Fibroblast of lung (primary cell): ENCODE results near the gene TP63. TPM values are rescaled to one million over a fixed set of nuclear protein-coding genes. Genes with fewer than 3 reads are reported as not detected.

Experiments
- DNase-seq, 2 donors: peaks; one replicate each; pipeline versions ENCODE4 v3.0.0 to v3.0.0-alpha.2; 2010; ENCODE audit warnings: low read depth in 2 of 2
- H2AFZ ChIP-seq: 2 replicates; pipeline ENCODE4 v1.5.1; 2012; ENCODE audit warnings: low read length, control low read depth, inconsistent platforms
- H3K27ac ChIP-seq: 2 replicates; pipeline ENCODE4 v1.5.1; 2011; ENCODE audit warnings: low read length, control low read depth; ENCODE audit not compliant: insufficient read depth
- H3K27me3 ChIP-seq: 2 replicates; pipeline ENCODE4 v1.5.1; 2011; ENCODE audit warnings: mild to moderate bottlenecking, low read length; ENCODE audit not compliant: control insufficient read depth, insufficient read depth
- H3K36me3 ChIP-seq: 2 replicates; pipeline ENCODE4 v1.5.1; 2011; ENCODE audit warnings: low read length; ENCODE audit not compliant: control insufficient read depth, insufficient read depth
- H3K4me1 ChIP-seq: 2 replicates; pipeline ENCODE4 v1.5.1; 2011; ENCODE audit warnings: low read length; ENCODE audit not compliant: control insufficient read depth, insufficient read depth; ENCODE audit errors: extremely low read depth
- H3K4me2 ChIP-seq: 2 replicates; pipeline ENCODE4 v1.5.1; 2011; ENCODE audit warnings: low read length, control low read depth; ENCODE audit not compliant: insufficient read depth; ENCODE audit errors: extremely low read depth
- H3K4me3 ChIP-seq, 4 experiments: fragments of 200-600 bp in 1 of 4; sonication (generic) in 1 of 4; replicated peaks in 1 of 4; 2 replicates each; pipeline ENCODE4 v1.5.1; 2011 to 2016; ENCODE audit warnings: low read length in 4 of 4, low read depth in 3 of 4, mild to moderate bottlenecking in 3 of 4, control low read depth in 2 of 4, inconsistent platforms in 1 of 4, mixed read lengths in 1 of 4; ENCODE audit not compliant: insufficient read depth in 1 of 4; ENCODE audit errors: control extremely low read depth in 1 of 4
- H3K79me2 ChIP-seq: 2 replicates; pipeline ENCODE4 v1.5.1; 2012; ENCODE audit warnings: mild to moderate bottlenecking, low read length, inconsistent platforms; ENCODE audit not compliant: control insufficient read depth, insufficient read depth
- H3K9ac ChIP-seq: 2 replicates; pipeline ENCODE4 v1.5.1; 2011; ENCODE audit warnings: mild to moderate bottlenecking, low read length, control low read depth; ENCODE audit not compliant: insufficient read depth
- H3K9me3 ChIP-seq: 2 replicates; pipeline ENCODE4 v1.5.1; 2012; ENCODE audit warnings: low read depth, low read length; ENCODE audit not compliant: control insufficient read depth, insufficient read depth
- H4K20me1 ChIP-seq: 2 replicates; pipeline ENCODE4 v1.5.1; 2011; ENCODE audit warnings: low read length; ENCODE audit not compliant: control insufficient read depth, insufficient read depth; ENCODE audit errors: extremely low read depth
- CTCF ChIP-seq, 2 donors: IDR thresholded peaks in 1 of 2; conservative IDR thresholded peaks in 1 of 2; 1 replicate in 1 of 2; 2 replicates in 1 of 2; pipeline ENCODE4 v1.5.1; 2011 to 2012; ENCODE audit warnings: low read length in 2 of 2, control low read depth in 1 of 2, inconsistent platforms in 1 of 2, low read depth in 1 of 2, mild to moderate bottlenecking in 1 of 2
- EZH2 ChIP-seq: IDR thresholded peaks from 2 replicates; pipeline ENCODE4 v1.5.1; 2012; ENCODE audit warnings: low read length, control low read depth, mild to moderate bottlenecking; ENCODE audit errors: missing control alignments
- polyA plus RNA-seq, 2 donors: library from polyadenylated mRNA; depleted of rRNA in 1 of 2; stranded (reverse) in 1 of 2; unstranded in 1 of 2; fragments of >200 nt; gene quantifications; 2 replicates each; pipeline ENCODE4 v1.2.1, GENCODE V29; 2011 to 2012; ENCODE audit warnings: missing spikeins in 1 of 2
- total RNA-seq: library from RNA; depleted of rRNA; stranded (reverse); fragments of >200 nt; gene quantifications from 2 replicates; pipeline ENCODE4 v1.2.1, GENCODE V29; 2014

The TP63 gene
- total and polyA plus RNA-seq, 2 donors (not counting 1 experiment from before 2014, with no cell fraction given) = 0.06 TPM; not detected in 1

- Histone ChIP-seq H3K4me1 (no peaks in the 10 kb centered on the region), H3K4me3 (no peak overlapping the region), H3K36me3 (no peaks in the 10 kb centered on the region)
These were observed 240.2 kb downstream of the TP63 start for GRCh38 chr3:189871418-189871817.

GRCh38 chr3:189883113-189883753, 252.0 kb downstream of the TP63 start:
- Histone ChIP-seq H2AFZ (no peak overlapping the region), H3K79me2 (no peaks in the 10 kb centered on the region), H3K4me3 (no peak overlapping the region), H4K20me1 (no peaks in the 10 kb centered on the region), H3K4me1 (no peaks in the 10 kb centered on the region), H3K27ac (no peak overlapping the region), H3K4me2 (no peak overlapping the region), H3K9ac (no peak overlapping the region), H3K36me3 (no peaks in the 10 kb centered on the region), H3K9me3 (no peaks in the 10 kb centered on the region), H3K27me3 (no peaks in the 10 kb centered on the region)
- DNase-seq = no peak
- TF ChIP-seq EZH2 = no peak
- no peak for TF ChIP-seq CTCF (conservative IDR thresholded peaks at IDR 0.05 in 1 of 2, IDR thresholded peaks at IDR 0.05 in 1 of 2; ENCODE audit: low read depth in 1 of 2, low read length in 2 of 2)

More at GRCh38 chr3:189871418-189871817, 240.2 kb downstream of the TP63 start:
- no peak for TF ChIP-seq CTCF (conservative IDR thresholded peaks at IDR 0.05 in 1 of 2, IDR thresholded peaks at IDR 0.05 in 1 of 2; ENCODE audit: low read depth in 1 of 2, low read length in 2 of 2)
- TF ChIP-seq EZH2 = no peak
- no peak overlapping the region for H3K9ac ChIP-seq
- no peak for DNase-seq
- H3K4me2 ChIP-seq = no peak overlapping the region
- H3K27ac ChIP-seq = no peak overlapping the region
- no peak overlapping the region for H2AFZ ChIP-seq
- no peaks in the 10 kb centered on the region for H4K20me1 ChIP-seq
- no peaks in the 10 kb centered on the region for H3K27me3 ChIP-seq
- H3K9me3 ChIP-seq = no peaks in the 10 kb centered on the region
- H3K79me2 ChIP-seq = no peaks in the 10 kb centered on the region

- no peak overlapping the region for H3K4me3 ChIP-seq
- no peaks in the 10 kb centered on the region for H3K9me3 ChIP-seq
- H3K27me3 ChIP-seq = no peaks in the 10 kb centered on the region
- H3K36me3 ChIP-seq = no peaks in the 10 kb centered on the region
- H2AFZ ChIP-seq = no peak overlapping the region
- no peaks in the 10 kb centered on the region for H3K4me1 ChIP-seq
- no peak overlapping the region for H3K4me2 ChIP-seq
- no peak overlapping the region for H3K27ac ChIP-seq
- no peak overlapping the region for H3K9ac ChIP-seq
- H4K20me1 ChIP-seq = no peaks in the 10 kb centered on the region
- TF ChIP-seq CTCF (conservative IDR thresholded peaks at IDR 0.05 in 1 of 2, IDR thresholded peaks at IDR 0.05 in 1 of 2; ENCODE audit: low read depth in 1 of 2, low read length in 2 of 2) (no peak), EZH2 (no peak)
- H3K79me2 ChIP-seq = no peaks in the 10 kb centered on the region
- no peak for DNase-seq
These were observed 259.3 kb downstream of the TP63 start for GRCh38 chr3:189890496-189890895.
